Type B pancreatic cell (in vitro differentiated cells): ENCODE results near the gene C22orf31. TPM values are rescaled to one million over a fixed set of nuclear protein-coding genes. Genes with fewer than 3 reads are reported as not detected.

Source experiments
- DNase-seq: peaks from one replicate; pipeline ENCODE4 v3.0.0; 2021; ENCODE audit warnings: mixed read lengths; ENCODE audit not compliant: unreplicated experiment; ENCODE audit errors: extremely low spot score
- H3K27ac Mint-ChIP-seq: 2 replicates; pipeline ENCODE4 v1.8.0; 2021; ENCODE audit warnings: mild to moderate bottlenecking, mixed read lengths
- H3K27me3 Mint-ChIP-seq: 2 replicates; pipeline ENCODE4 v1.8.0; 2021; ENCODE audit warnings: mixed read lengths
- H3K36me3 Mint-ChIP-seq: 2 replicates; pipeline ENCODE4 v1.8.0; 2021; ENCODE audit warnings: mixed read lengths
- H3K4me1 Mint-ChIP-seq: one replicate; pipeline ENCODE4 v1.8.0; 2021; ENCODE audit warnings: mixed read lengths; ENCODE audit not compliant: unreplicated experiment
- H3K4me3 Mint-ChIP-seq: 2 replicates; pipeline ENCODE4 v1.8.0; 2021; ENCODE audit warnings: mild to moderate bottlenecking, mixed read lengths
- H3K9me3 Mint-ChIP-seq: 2 replicates; pipeline ENCODE4 v1.8.0; 2021; ENCODE audit warnings: mixed read lengths
- CTCF ChIP-seq: fragments of 200-600 bp; sonication (generic); conservative IDR thresholded peaks from 2 replicates; pipeline ENCODE4 v1.5.0; 2021; ENCODE audit warnings: antibody characterized with exemption, mild to moderate bottlenecking
- total RNA-seq: library from RNA; stranded (reverse); gene quantifications from 2 replicates; pipeline ENCODE4 v1.2.1, GENCODE V29; 2021; ENCODE audit warnings: low replicate concordance

Gene C22orf31
- total RNA-seq, 1 donor from 2014 or later, result 0.63 TPM

- H3K27ac Mint-ChIP-seq, result no peak overlapping the region
- H3K36me3 Mint-ChIP-seq, result no peaks in the 10 kb centered on the region
- peaks cover 11% of the 10 kb centered on the region for H3K27me3 Mint-ChIP-seq
- H3K9me3 Mint-ChIP-seq, result no peaks in the 10 kb centered on the region
- peaks cover 20% of the 10 kb centered on the region for H3K4me1 Mint-ChIP-seq
- no peak for TF ChIP-seq CTCF
- no peak for DNase-seq
- no peak overlapping the region for H3K4me3 Mint-ChIP-seq
Measured at GRCh38 chr22:29069463-29069862, 7.8 kb upstream of the C22orf31 start.

- Mint-ChIP-seq H3K4me1 (peaks cover 5% of the 10 kb centered on the region), H3K27ac (no peak overlapping the region), H3K9me3 (no peaks in the 10 kb centered on the region), H3K36me3 (no peaks in the 10 kb centered on the region), H3K27me3 (peaks cover 5% of the 10 kb centered on the region), H3K4me3 (no peak overlapping the region)
- no peak for DNase-seq
- TF ChIP-seq CTCF, result no peak
Measured at GRCh38 chr22:29065468-29066190, 4.0 kb upstream of the C22orf31 start.

DNA sequence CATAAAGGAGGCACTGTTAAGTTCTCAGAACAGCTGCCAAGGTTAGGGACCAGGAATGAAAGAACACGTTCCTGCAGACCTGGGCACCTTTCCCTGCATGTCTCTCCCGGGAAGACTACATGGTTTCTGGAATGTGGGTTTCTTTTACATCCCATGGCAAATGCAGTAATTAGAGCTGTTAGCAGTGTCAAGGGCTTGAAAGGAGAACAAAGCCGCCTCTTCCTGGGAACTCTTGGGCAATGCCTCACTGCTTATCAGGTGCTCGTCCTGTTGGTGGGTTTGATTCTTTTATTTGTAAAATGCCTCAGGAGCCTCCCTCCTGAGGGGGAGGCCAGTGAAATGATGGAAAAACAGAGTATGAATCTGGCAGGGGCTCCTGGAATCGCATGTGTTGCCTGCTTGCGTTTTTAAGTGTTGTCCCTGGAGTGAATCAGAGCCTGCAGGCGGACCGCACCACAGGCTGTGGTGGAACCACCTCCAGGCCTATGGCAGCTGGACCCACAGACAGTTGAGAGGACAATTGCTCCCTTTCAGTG, 723 bp upstream of the C22orf31 start:
- H3K27ac Mint-ChIP-seq, result no peak overlapping the region
- no peaks in the 10 kb centered on the region for H3K9me3 Mint-ChIP-seq
- H3K27me3 Mint-ChIP-seq, result no peaks in the 10 kb centered on the region
- no peak overlapping the region for H3K4me3 Mint-ChIP-seq
- DNase-seq, result no peak
- TF ChIP-seq CTCF, result no peak
- peaks cover 22% of the 10 kb centered on the region for H3K4me1 Mint-ChIP-seq
- H3K36me3 Mint-ChIP-seq, result no peaks in the 10 kb centered on the region

- H3K4me1 Mint-ChIP-seq, result peaks cover 22% of the 10 kb centered on the region
- H3K9me3 Mint-ChIP-seq, result no peaks in the 10 kb centered on the region
- H3K27me3 Mint-ChIP-seq, result no peaks in the 10 kb centered on the region
- no peaks in the 10 kb centered on the region for H3K36me3 Mint-ChIP-seq
- H3K27ac Mint-ChIP-seq, result no peak overlapping the region
- no peak for DNase-seq
- no peak for TF ChIP-seq CTCF
- no peak overlapping the region for H3K4me3 Mint-ChIP-seq
Measured at GRCh38 chr22:29060931-29061330, 700 bp downstream of the C22orf31 start.

- no peaks in the 10 kb centered on the region for H3K36me3 Mint-ChIP-seq
- H3K4me3 Mint-ChIP-seq, result no peak overlapping the region
- TF ChIP-seq CTCF, result no peak
- H3K9me3 Mint-ChIP-seq, result no peaks in the 10 kb centered on the region
- H3K27ac Mint-ChIP-seq, result no peak overlapping the region
- peaks cover 27% of the 10 kb centered on the region for H3K4me1 Mint-ChIP-seq
- no peak for DNase-seq
- H3K27me3 Mint-ChIP-seq, result no peaks in the 10 kb centered on the region
Measured at GRCh38 chr22:29060251-29060869, 1.3 kb downstream of the C22orf31 start.
